ENCODE data around the gene KRT31. TPM values are rescaled to one million over a fixed set of nuclear protein-coding genes. Genes with fewer than 3 reads are reported as not detected.

The KRT31 gene
- total and polyA plus RNA-seq, 2 of the 8 experiments (the other 6 are each of a cell fraction or from before 2014, with no cell fraction given): not detected

DNA sequence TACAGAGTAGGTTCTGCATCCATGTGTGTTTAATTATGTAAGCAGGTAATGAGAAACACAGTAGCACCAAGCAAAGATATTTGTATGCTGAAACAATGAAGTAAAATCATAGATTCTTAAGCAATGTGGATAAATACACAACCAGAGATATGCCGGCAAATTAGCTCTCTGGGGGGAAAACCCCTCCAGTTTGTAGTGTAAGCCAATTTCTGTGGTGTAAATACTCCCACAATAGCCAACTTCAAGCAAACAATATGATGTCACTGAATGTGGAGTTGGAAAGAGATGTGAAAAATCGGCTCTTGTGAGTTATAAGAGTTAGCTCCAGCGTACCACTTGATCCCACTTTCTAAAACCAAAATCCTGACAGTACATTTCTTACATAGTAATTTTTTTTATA is 47.2 kb upstream of the KRT31 start (continued):
- TF ChIP-seq CBX8 (IDR thresholded peaks at IDR 0.05; ENCODE audit: borderline replicate concordance, low read depth, low read length) (no peak), EGR1 (IDR thresholded peaks at IDR 0.05; ENCODE audit: borderline replicate concordance, low read depth, low read length) (no peak)
